Fibroblast of the aortic adventitia (primary cell): Measurements from ENCODE around the gene PLA2G2D. TPM values are rescaled to one million over a fixed set of nuclear protein-coding genes. Genes with fewer than 3 reads are reported as not detected.
A peak's percentile ranks its signal among the peaks of the same experiment; 100 is the strongest.

Source experiments
- DNase-seq: peaks from one replicate; pipeline ENCODE4 v3.0.0-alpha.2; 2010; ENCODE audit warnings: low read depth
- H3K4me3 ChIP-seq: 2 replicates; pipeline ENCODE4 v1.5.1; 2011; ENCODE audit warnings: low read depth, mild to moderate bottlenecking, control low read depth, low read length, moderate library complexity
- CTCF ChIP-seq: IDR thresholded peaks from 2 replicates; pipeline ENCODE4 v1.5.1; 2011; ENCODE audit warnings: mild to moderate bottlenecking, low read length, control low read depth, inconsistent platforms; ENCODE audit not compliant: insufficient read depth
- total RNA-seq: library from RNA; depleted of rRNA; stranded (reverse); fragments of >200 nt; gene quantifications from 2 replicates; pipeline ENCODE4 v1.2.3, GENCODE V29; 2012; ENCODE audit warnings: low replicate concordance

PLA2G2D gene
- total RNA-seq, 1 donor: not detected

GRCh38 chr1:20076710-20077461 is 42.5 kb downstream of the PLA2G2D start:
- no peak for DNase-seq
- H3K4me3 ChIP-seq: no peak overlapping the region
- TF ChIP-seq CTCF: no peak

DNA sequence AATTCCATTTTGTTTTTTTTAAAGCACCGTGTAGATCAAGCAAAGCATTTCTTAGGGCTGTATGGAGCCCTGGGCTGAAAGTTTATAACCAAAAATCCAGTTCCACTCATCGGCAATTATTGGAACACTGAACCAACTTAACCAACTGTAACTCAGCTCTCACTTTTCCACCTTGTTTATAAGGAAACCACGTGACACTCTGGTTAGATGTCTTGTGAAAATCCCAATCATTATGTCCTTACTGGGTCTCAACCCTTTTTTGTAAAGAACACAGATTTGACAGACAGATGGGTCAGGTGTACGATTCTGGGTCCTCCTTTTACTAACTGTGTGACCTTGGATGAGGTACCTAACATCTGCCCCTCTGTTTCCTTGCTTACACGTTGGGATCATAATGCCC is 43.1 kb downstream of the PLA2G2D start:
- TF ChIP-seq CTCF: no peak
- no peak for DNase-seq
- H3K4me3 ChIP-seq: no peak overlapping the region

GRCh38 chr1:20075345-20075744 is 44.0 kb downstream of the PLA2G2D start:
- DNase-seq: no peak
- TF ChIP-seq CTCF: no peak

DNA sequence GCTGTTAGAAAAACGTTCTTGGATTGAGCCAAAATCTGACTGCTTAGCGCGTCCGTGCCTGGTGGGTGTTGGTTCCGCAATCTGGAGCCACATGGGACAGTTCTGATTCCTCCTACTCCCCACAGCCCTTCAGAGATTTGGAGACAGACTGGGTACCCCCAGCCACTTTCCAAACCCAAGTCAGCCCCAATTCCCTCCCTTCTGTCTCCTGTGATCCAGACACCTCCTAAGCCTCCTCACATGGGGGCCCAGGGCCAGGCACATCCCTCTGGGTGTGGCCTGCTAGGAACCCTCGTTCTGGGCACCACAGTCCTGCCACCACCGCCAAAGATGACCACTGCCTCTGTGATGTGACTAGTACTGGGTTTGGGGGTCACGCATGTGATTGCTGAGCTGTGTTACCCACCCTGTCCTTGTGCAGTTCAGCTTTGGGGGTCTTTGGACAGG is 44.6 kb downstream of the PLA2G2D start:
- no peak overlapping the region for H3K4me3 ChIP-seq
- peak; percentile 60 for DNase-seq
- no peak for TF ChIP-seq CTCF

More at GRCh38 chr1:20075345-20075744, 44.0 kb downstream of the PLA2G2D start:
- no peak overlapping the region for H3K4me3 ChIP-seq

- TF ChIP-seq CTCF: no peak
- no peak for DNase-seq
- H3K4me3 ChIP-seq: no peak overlapping the region
These were observed 45.1 kb downstream of the PLA2G2D start for GRCh38 chr1:20074055-20074724.

- no peak for TF ChIP-seq CTCF
- H3K4me3 ChIP-seq: no peak overlapping the region
- peak; percentile 22 for DNase-seq
These were observed 46.1 kb downstream of the PLA2G2D start for GRCh38 chr1:20073256-20073655.

DNA sequence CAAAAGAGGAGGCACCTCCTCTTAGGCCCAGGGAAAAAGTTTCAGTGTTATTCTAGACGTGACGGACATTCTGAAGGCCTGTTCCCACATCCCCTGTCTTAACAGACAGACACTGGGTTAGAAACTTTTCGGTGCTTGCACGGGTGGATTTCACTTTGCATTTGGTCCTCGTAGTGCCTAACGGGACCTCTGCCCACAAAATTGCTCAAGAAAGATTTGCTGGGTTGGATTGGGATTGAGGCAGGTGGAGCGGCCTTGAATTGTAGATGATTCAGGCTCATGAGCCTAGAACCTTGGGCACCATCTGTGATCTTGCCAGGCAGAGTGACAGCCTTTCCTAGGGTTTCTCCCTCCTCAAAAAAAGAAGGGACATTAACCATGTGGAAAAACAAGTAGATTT is 46.6 kb downstream of the PLA2G2D start:
- no peak for TF ChIP-seq CTCF
- DNase-seq: no peak
- no peak overlapping the region for H3K4me3 ChIP-seq
